Measurements from ENCODE around the gene ZNF76.

ZNF76 gene

DNA sequence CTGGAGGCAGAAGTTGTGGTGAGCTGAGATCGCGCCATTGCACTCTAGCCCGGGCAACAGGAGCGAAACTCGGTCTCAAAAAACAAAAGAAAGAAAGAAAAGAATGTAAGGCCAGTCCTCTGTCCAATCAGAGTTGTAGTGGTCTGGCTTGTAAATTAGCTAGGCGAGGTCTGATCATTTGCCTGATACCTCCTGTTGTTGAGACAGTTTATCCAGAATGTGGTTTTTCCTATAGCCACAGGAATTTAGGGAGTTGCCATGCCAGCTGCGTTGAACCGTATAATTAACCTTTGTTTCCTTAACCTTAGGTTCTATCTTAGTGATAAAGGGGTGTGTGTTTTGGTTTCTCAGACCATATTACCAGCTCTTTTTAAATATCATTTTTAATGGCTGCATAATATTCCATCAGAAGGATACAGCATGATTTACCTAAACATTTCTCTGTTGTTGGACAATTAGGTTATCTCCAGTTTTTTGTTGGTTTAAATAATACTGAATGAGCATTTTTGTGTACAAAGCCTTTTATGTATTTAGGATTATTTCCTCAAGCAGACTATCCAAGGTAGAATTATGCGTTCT lies 71.1 kb downstream of the ZNF76 start:
- no peak for DNase-seq (ENCODE audit: low read depth)

DNA sequence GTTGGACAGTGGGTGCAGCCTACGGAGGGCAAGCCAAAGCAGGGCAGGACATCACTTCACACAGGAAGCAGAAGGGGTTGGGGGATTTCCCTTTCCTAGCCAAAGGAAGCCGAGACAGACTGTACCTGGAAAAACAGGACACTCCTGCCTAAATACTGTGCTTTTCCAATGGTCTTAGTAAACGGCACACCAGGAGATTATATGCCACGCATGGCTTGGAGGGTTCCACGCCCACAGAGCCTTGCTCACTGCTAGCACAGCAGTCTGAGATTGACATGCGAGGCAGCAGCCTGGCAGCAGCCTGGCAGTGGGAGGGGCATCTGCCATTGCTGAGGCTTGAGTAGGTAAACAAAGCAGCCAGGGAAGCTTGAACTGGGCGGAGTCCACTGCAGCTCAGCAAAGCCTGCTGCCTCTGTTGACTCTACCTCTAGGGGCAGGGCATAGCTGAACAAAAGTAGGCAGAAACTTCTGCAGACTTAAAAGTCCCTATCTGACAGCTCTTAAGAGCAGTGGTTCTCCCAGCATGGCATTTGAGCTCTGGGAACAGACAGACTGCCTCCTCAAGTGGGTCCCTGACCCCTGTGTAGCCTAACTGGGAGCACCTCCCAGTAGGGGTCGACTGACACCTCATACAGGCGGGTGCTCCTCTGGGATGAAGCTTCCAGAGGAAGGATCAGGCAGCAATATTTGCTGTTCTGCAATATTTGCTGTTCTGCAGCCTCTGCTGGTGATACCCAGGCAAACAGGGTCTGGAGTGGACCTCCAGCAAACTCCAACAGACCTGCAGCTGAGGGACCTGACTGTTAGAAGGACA lies 72.7 kb downstream of the ZNF76 start:
- peak; percentile 47 for DNase-seq (ENCODE audit: low read depth)

DNA sequence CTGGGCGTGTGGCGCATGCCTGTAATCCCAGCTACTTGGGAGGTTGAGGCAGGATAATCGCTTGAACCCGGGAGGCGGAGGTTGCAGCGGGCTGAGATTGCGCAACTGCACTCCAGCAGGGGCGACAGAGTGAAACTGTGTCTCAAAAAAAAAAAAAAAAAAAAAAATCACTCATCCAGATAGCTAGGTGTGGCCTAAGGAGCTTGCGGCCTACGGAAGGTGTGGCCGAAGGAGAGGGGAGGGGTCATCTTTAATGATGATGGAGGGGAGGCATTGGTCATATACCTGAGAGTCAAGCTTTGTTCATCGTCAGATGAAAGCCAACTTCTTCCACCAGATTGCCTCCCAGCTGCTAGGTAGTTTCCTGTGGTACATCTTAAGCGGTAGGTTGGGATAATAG lies 82.0 kb downstream of the ZNF76 start:
- DNase-seq (ENCODE audit: low read depth), result peak; percentile 9

DNA sequence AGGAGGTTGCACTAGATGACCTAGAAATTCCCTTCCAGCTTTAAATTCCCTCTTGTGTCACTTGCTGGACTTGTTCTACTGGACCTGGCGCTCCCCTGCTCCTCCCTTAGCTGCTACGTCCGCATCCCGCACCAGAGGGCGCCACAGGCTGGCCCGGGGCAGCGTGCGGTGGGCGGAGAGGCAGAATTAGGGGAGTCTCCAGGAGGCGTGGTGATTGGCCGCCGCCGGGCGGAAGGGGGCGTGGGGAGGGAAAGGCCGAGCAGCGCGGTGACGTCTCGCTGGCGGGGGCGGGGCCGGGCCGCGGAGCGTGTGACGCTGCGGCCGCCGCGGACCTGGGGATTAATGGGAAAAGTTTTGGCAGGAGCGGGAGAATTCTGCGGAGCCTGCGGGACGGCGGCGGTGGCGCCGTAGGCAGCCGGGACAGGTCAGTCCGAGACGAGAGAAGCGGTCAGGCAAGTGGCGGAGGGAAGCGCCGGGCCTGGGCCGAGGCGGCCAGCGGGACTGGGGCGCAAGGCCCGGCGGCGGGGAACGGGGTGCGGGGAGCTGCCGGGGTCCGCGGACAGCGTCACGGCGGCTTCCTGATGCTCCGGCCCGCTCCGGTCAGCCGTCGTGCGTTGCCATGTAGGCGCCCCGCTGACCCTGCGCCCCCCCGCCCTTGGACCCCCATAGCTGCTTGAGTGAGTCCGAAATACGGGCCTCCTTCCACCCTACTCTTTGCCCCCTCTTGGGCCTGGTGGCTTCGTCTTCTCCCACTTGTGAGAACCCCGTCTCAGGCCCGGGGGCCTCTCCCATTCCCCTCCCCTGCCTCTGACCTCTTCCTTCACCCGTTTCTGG lies 82.9 kb downstream of the ZNF76 start, which contains the start of gene PPARD:
TSS of gene PPARD (plus strand) at position 301 of the 834 bp plus-strand sequence. CDS start 68,530 bp downstream, outside the sequence.
- DNase-seq (ENCODE audit: low read depth), result peak; percentile 97

DNA sequence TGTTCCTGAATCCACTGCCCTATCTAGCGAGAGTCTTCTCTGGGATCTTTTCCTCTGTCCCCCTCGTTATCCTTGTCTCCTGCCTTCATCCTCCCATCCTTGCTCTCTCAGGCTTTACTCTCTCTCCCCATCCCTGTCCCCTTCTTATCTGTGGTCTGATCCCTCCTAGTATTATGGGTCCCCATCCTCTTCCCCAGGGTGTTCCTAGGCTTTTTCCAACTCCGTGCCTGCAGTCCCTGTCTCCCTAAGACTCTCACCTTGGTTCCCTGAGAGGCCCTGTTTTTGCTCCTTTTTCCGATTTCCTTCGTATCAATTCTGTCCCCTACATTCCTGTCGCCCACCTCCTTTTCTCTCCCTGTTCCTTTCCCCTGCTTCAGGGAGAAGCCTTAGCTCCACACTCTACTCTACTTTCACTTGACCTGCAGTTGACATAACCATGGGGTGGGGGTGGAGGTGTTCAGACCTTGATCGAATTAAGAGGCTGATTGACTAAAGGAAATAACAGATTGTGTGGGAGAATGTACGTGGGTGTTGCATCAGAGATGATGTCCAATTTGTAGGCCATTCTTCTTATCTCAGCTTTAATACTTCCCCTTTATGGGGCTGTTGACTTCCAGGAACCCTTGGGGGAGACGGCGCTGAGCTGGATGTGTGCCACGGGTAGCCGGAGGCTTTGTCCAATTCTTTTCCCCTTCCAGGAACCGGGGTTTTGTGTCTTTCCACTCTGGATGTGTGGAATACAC lies 83.7 kb downstream of the ZNF76 start:
- DNase-seq (ENCODE audit: low read depth), result peak; percentile 35

DNA sequence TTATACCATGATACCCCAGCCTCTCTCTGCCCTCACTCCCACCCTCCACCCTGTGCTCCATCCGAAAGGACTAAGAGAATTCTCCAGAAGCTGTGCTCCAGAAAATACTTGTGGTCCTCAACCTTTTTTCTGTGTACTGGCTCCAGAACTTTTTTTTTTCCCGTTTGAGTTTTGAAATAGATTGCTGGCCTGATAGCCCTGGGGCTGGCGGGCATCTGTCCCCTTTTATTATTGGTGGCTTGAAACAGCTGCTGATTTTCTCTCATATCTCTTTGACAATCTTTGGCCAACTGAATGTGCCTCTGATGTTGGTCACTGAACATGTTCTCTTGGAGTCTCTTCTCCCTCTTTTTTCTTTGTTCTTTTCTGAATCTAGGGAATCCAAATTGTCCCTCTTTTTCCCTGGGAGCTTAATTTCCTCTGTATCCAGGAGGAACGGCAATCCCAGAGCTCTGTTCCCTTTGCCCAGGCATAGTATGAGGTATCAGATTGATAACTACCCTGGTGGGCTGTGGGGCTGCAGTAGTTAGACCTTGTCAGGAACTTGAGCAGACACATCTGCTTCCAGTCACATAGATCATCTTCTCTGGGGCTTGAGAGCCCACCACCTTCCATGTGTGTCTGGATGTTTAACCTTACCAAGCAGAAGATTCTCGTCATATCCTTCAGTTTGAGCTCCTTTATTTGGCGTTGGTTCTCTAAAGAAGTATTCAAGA lies 84.5 kb downstream of the ZNF76 start:
- no peak for DNase-seq (ENCODE audit: low read depth)
